Measurements from ENCODE around the gene FAM184B. TPM values are rescaled to one million over a fixed set of nuclear protein-coding genes. Genes with fewer than 3 reads are reported as not detected.

The FAM184B gene
- total RNA-seq, 1 experiment from 2014 or later: 0.09 TPM

DNA sequence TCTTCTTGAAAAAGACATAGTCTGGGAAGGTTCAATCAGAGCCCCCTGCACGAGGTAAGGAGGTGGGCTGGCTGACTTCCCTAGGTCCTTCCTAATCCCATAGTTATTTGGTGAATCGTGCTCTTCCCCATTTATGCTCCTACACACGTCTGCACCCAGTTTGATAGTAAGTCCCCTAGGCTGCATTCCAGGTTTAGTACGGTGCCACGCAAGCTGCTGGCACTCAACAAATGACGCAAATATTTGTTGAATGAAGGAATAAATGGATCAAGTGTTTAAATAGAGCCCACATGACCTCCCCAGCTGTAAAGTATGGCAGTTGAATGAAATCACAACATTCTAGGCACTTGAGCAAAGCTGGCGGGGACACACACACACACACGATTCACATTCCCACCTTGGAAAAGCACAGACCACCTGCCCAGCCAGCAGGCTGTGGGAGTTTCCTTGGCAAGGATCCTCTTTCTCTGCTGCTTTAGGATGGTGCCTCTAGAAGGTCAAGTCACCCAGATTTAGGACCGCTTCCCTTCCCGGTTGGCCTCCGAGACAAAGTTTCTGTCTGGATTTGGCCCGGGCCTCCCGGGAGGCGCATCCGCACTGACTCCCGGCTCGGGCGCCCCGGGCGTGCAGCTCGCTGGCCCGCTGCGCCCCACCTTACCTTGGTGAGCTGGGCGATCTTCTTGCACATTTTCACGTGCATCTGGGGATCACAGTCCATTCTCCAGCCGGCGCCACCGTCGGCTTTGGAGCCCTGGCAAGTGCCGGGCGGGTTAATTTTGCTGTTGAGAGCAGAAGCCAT lies 721 bp downstream of the FAM184B start:
- H3K23ac ChIP-seq (ENCODE audit: insufficient read length, low read depth, low read length): no peak overlapping the region
- no peak overlapping the region for H2BK5ac ChIP-seq (ENCODE audit: insufficient read length, low read length)
- H3K4me2 ChIP-seq (ENCODE audit: insufficient read depth, insufficient read length, low read length): peak overlapping the region; percentile 73
- peak; percentile 33 for DNase-seq
- H2BK12ac ChIP-seq (ENCODE audit: insufficient read length, low read depth, low read length): no peak overlapping the region
- no peak overlapping the region for H3K9ac ChIP-seq (ENCODE audit: extremely low read depth, insufficient read length, low read length)
- H3K27me3 Mint-ChIP-seq (ENCODE audit: low read depth): peaks cover 71% of the 10 kb centered on the region
- H2BK20ac ChIP-seq (ENCODE audit: low read depth, low read length, poor library complexity, severe bottlenecking): no peak overlapping the region
- H4K5ac ChIP-seq (ENCODE audit: insufficient read length, low read depth, low read length): no peak overlapping the region
- H2BK15ac ChIP-seq (ENCODE audit: low read depth, low read length): no peak overlapping the region
- no peak overlapping the region for H2AK5ac ChIP-seq (ENCODE audit: insufficient read length, low read length)
- H3K79me1 ChIP-seq (ENCODE audit: insufficient read depth, low read depth, low read length, poor library complexity, severe bottlenecking): no peaks in the 10 kb centered on the region
- peak overlapping the region; percentile 45 for H3K14ac ChIP-seq (ENCODE audit: insufficient read depth, low read length)
- no peak overlapping the region for H3K18ac ChIP-seq (ENCODE audit: insufficient read length, low read depth, low read length)
- H3K27ac Mint-ChIP-seq: peak overlapping the region in 1 of 3 experiments; percentile 21; a peak in 1 of 7 replicates
- H3K27ac ChIP-seq (ENCODE audit: insufficient read length, low read depth, low read length): no peak overlapping the region
- H2AFZ ChIP-seq (ENCODE audit: low read length): peak overlapping the region; percentile 32
- H3K9me3 ChIP-seq (ENCODE audit: control insufficient read depth, low read depth, low read length): no peaks in the 10 kb centered on the region
- no peaks in the 10 kb centered on the region for H4K20me1 ChIP-seq (ENCODE audit: control insufficient read depth, insufficient read depth, insufficient read length)
- no peaks in the 10 kb centered on the region for H3K9me3 Mint-ChIP-seq
- H3T11ph ChIP-seq (ENCODE audit: low read length): no peak overlapping the region
- no CpG with 5 or more reads among the region's 31 CpGs for WGBS (ENCODE audit: extremely low coverage, insufficient read length, low lambda C conversion rate)
- H3K4me1 Mint-ChIP-seq: peaks cover 16% of the 10 kb centered on the region in 2 experiments
- H3K4ac ChIP-seq (ENCODE audit: low read depth, low read length): no peak overlapping the region
- H4K91ac ChIP-seq (ENCODE audit: insufficient read length, low read depth, low read length): no peak overlapping the region
- peak overlapping the region; percentile 66 to 84 for H3K4me3 Mint-ChIP-seq
- H3K4me1 ChIP-seq (ENCODE audit: insufficient read depth, low read length): no peaks in the 10 kb centered on the region
- peaks cover 25% of the 10 kb centered on the region for H3K27me3 ChIP-seq (ENCODE audit: insufficient read depth, low read length)
- no peak for TF ChIP-seq CTCF (conservative IDR thresholded peaks at IDR 0.05)
- no peaks in the 10 kb centered on the region for H3K36me3 Mint-ChIP-seq (ENCODE audit: insufficient read depth in 1 of 3, low read depth in 3 of 3)
- H3K56ac ChIP-seq (ENCODE audit: insufficient read length, low read depth, low read length): no peak overlapping the region
- H2BK120ac ChIP-seq (ENCODE audit: low read depth, low read length, poor library complexity, severe bottlenecking): no peak overlapping the region
- H4K8ac ChIP-seq (replicated peaks; ENCODE audit: insufficient read length, low read depth, low read length): no peak overlapping the region
- no peaks in the 10 kb centered on the region for H3K79me2 ChIP-seq (ENCODE audit: insufficient read depth, low read length)
- peaks cover 13% of the 10 kb centered on the region for H3K23me2 ChIP-seq (ENCODE audit: insufficient read length, low read depth, low read length, poor library complexity, severe bottlenecking)
